GM12878 (cell line): Measurements from ENCODE around the gene STAT3. TPM values are rescaled to one million over a fixed set of nuclear protein-coding genes. Genes with fewer than 3 reads are reported as not detected.

Source experiments
- ATAC-seq: fragments of 200-7000 bp; cut with Tn5 transposase; 3 replicates; pipeline ENCODE4 v1.9.1; 2020; ENCODE audit warnings: mild to moderate bottlenecking, moderate library complexity
- BruUV-seq: library from RNA; stranded (reverse); fragments of 400-500 nt; replicated peaks from 2 replicates; lab custom pipeline; 2021; lab: Mats Ljungman, UMichigan
- CTCF ChIA-PET: fragments of 300-600 bp; sonication (Branson Sonifier 250); formaldehyde crosslinking; extraction: SDS; loops from one replicate; lab custom pipeline; 2021; ENCODE audit warnings: inconsistent platforms; lab: Yijun Ruan, JAX
- POLR2A ChIA-PET: fragments of 350-600 bp; formaldehyde crosslinking; extraction: SDS; loops from one replicate; lab custom pipeline; 2021; ENCODE audit warnings: inconsistent platforms; lab: Charles Lee
- RAD21 ChIA-PET: fragments of 300-600 bp; sonication (Branson Sonifier 250); formaldehyde crosslinking; loops from one replicate; lab custom pipeline; 2023; ENCODE audit warnings: antibody characterized with exemption; ENCODE audit not compliant: unreplicated experiment; lab: Charles Lee
- SMC1A ChIA-PET: fragments of 300-600 bp; sonication (Branson Sonifier 250); formaldehyde crosslinking; loops from one replicate; lab custom pipeline; 2023; ENCODE audit not compliant: unreplicated experiment, uncharacterized antibody; lab: Charles Lee
- DNase-seq: peaks from one replicate; pipeline ENCODE4 v3.0.0-alpha.2; 2011; ENCODE audit warnings: low read depth, low spot score
- FAIRE-seq: peaks from 3 replicates; lab custom pipeline; 2011; peaks lifted over from hg19 to GRCh38; lab: Jason Lieb, UNC
- H2AFZ ChIP-seq: 2 replicates; pipeline ENCODE4 v1.6.0; 2011; ENCODE audit warnings: low read depth, low read length, control low read depth; ENCODE audit not compliant: control insufficient read depth
- H3K27ac ChIP-seq: 2 replicates; pipeline ENCODE4 v1.5.1; 2011; ENCODE audit warnings: control low read depth; ENCODE audit not compliant: control insufficient read depth, insufficient read depth
- H3K27me3 ChIP-seq, 2 experiments: replicated peaks in 1 of 2; 2 replicates each; pipeline versions ENCODE4 v1.6.0 to v1.6.1; 2011; ENCODE audit warnings: low read length in 1 of 2; ENCODE audit not compliant: control insufficient read depth in 2 of 2, insufficient read depth in 2 of 2
- H3K36me3 ChIP-seq, 2 experiments: 2 replicates each; pipeline ENCODE4 v1.5.1; 2011; ENCODE audit warnings: low read length in 1 of 2; ENCODE audit not compliant: control insufficient read depth in 2 of 2, insufficient read depth in 2 of 2
- H3K4me1 ChIP-seq: 2 replicates; pipeline ENCODE4 v1.6.1; 2011; ENCODE audit warnings: mild to moderate bottlenecking, low read length, moderate library complexity, mixed read lengths; ENCODE audit not compliant: control insufficient read depth, insufficient read depth
- H3K4me2 ChIP-seq: 2 replicates; pipeline ENCODE4 v1.6.0; 2011; ENCODE audit warnings: control low read depth; ENCODE audit not compliant: control insufficient read depth, insufficient read depth
- H3K4me3 ChIP-seq: fragments of 200-600 bp; sonication (generic); 2 replicates; pipeline ENCODE4 v1.5.1; 2016
- H3K79me2 ChIP-seq: 2 replicates; pipeline ENCODE4 v1.6.0; 2011; ENCODE audit warnings: low read length; ENCODE audit not compliant: control insufficient read depth, insufficient read depth
- H3K9ac ChIP-seq: 2 replicates; pipeline ENCODE4 v1.8.0; 2011; ENCODE audit warnings: low read length, control low read depth, mixed read lengths; ENCODE audit not compliant: control insufficient read depth, insufficient read depth
- H3K9me3 ChIP-seq: replicated peaks from 3 replicates; pipeline ENCODE4 v1.5.1; 2011; ENCODE audit warnings: mild to moderate bottlenecking, low read length; ENCODE audit not compliant: control insufficient read depth, insufficient read depth
- H4K20me1 ChIP-seq: 2 replicates; pipeline ENCODE4 v1.6.0; 2011; ENCODE audit not compliant: control insufficient read depth, insufficient read depth
- TCF3 ChIP-seq: IDR thresholded peaks from 2 replicates; pipeline ENCODE4 v1.6.1; 2012; ENCODE audit warnings: low read depth, mild to moderate bottlenecking, low read length, borderline replicate concordance; ENCODE audit not compliant: insufficient read depth
- WGBS: methylation state at CpG from one replicate; pipeline ENCODE4 v1.1.6; 2016; ENCODE audit warnings: low lambda C conversion rate; ENCODE audit not compliant: insufficient replicate concordance, insufficient coverage; ENCODE audit errors: missing lambda C conversion rate; 5-methylcytosine and 5-hydroxymethylcytosine counted together
- in situ Hi-C: fragments of 300-500 bp; cut with MboI; formaldehyde crosslinking; loops from 9 replicates; pipeline ENCODE4 v1.14.3; 2018; ENCODE audit warnings: mixed read lengths
- intact Hi-C: fragments of 100-400 bp; cut with micrococcal nuclease; formaldehyde crosslinking; loops from one replicate; pipeline ENCODE4 v1.14.2; 2022; ENCODE audit not compliant: unreplicated experiment
- polyA plus RNA-seq, 11 experiments: library from polyadenylated mRNA; depleted of rRNA in 4 of 11; unstranded in 6 of 11; stranded (reverse) in 5 of 11; fragments of >200 nt; fragmentation: Nextera tagmentation in 4 of 11; fragmentation: Illumina TruSeq in 1 of 11; extraction: Ambion mirVana in 4 of 11; extraction: Trizol in 1 of 11; gene quantifications; 1 replicate in 1 of 11; 2 replicates in 10 of 11; pipeline versions ENCODE4 v1.2.1 to v1.2.3, GENCODE V29; 2011 to 2016; ENCODE audit warnings: inconsistent platforms in 2 of 11, missing spikeins in 2 of 11, low read depth in 1 of 11
- total RNA-seq, 4 experiments: library from RNA; depleted of rRNA in 3 of 4; stranded (reverse); fragments of >200 nt in 3 of 4; fragmentation: Illumina TruSeq in 1 of 4; extraction: Trizol in 1 of 4; gene quantifications; 2 replicates each; pipeline versions ENCODE4 v1.2.1 to v1.2.3, GENCODE V29; 2013 to 2021
- TF ChIP-seq, protein P1 (sequence below): fragments of 450-650 bp; IDR thresholded peaks from 2 replicates; pipeline ENCODE4 v1.6.1; 2017; ENCODE audit warnings: mild to moderate bottlenecking, low read depth, inconsistent platforms; ENCODE audit not compliant: poor library complexity, severe bottlenecking

Gene STAT3
- total and polyA plus RNA-seq, 10 of the 15 experiments (the other 5 are each of a cell fraction or from before 2014, with no cell fraction given), result 18.4 to 96.4 (median 60.9) TPM

DNA sequence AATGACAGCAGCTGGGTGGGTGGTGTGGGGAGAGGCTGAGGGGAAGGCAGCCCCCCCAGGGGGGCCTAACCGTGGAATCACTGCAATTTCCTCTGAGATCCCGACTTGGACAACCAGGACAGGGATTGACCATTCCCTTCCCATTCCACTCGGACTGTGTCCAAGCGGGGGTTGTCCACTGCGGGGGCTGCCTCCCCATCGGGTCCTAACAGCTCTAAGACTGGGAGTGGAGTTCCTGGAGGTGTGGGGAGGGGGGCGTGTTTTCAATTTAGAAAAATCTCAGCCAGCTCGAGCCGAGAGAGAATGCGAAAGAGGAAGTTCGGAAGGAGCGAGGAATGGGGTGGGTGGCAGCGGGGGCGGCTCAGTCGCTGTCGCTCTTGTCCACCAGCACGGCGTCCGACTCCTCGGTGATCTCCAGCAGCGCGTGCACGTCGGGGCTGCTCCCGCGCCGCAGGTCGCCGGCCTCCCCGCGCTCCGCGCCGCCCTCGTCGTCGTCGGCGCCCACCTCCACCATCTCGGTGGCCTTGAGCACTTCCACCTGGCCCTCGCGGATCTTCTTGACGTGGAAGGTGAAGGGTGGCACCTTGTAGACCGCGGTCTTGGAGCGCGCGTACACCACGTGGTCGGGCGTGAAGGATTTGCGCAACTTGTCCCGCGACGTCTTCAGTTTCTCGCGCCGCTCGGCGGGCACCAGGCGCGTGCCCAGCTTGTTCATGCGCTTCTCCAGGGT is 16.2 kb upstream of the STAT3 start:
- 78% methylated on average over 46 of the region's 63 CpGs for WGBS
- no peaks in the 10 kb centered on the region for H3K27me3 ChIP-seq
- H3K9ac ChIP-seq, result no peak overlapping the region
- no peaks in the 10 kb centered on the region; the same call in 1 of the 2 replicates for H4K20me1 ChIP-seq
- ChIA-PET RAD21 (interaction anchor here (0.6 to 11.0 kb wide), 9 partner anchors 43 to 182 kb away, joined by 3 to 373 read pairs (median 9); partner anchors contain the start of gene STAT5A), POLR2A (interaction anchor here (0.6 to 2.0 kb wide), 3 partner anchors 16 to 82 kb away, joined by 4 to 7 read pairs (median 6); partner anchors contain the start of gene STAT3), SMC1A (interaction anchor here (0.6 to 22.3 kb wide), 10 partner anchors 11 to 182 kb away, joined by 3 to 528 read pairs (median 12); no protein-coding TSS in a partner anchor), CTCF (interaction anchor here (0.8 to 16.2 kb wide), 17 partner anchors 11 to 284 kb away, joined by 3 to 732 read pairs (median 22); partner anchors contain the start of genes KAT2A and STAT3)
- no peaks in the 10 kb centered on the region for H3K9me3 ChIP-seq
- H3K4me1 ChIP-seq, result no peaks in the 10 kb centered on the region; the same call in 1 of the 2 replicates
- DNase-seq, result no peak
- no peak overlapping the region for H3K4me3 ChIP-seq
- FAIRE-seq, result no peak
- H3K27ac ChIP-seq, result no peak overlapping the region
- TF ChIP-seq, protein P1, sequence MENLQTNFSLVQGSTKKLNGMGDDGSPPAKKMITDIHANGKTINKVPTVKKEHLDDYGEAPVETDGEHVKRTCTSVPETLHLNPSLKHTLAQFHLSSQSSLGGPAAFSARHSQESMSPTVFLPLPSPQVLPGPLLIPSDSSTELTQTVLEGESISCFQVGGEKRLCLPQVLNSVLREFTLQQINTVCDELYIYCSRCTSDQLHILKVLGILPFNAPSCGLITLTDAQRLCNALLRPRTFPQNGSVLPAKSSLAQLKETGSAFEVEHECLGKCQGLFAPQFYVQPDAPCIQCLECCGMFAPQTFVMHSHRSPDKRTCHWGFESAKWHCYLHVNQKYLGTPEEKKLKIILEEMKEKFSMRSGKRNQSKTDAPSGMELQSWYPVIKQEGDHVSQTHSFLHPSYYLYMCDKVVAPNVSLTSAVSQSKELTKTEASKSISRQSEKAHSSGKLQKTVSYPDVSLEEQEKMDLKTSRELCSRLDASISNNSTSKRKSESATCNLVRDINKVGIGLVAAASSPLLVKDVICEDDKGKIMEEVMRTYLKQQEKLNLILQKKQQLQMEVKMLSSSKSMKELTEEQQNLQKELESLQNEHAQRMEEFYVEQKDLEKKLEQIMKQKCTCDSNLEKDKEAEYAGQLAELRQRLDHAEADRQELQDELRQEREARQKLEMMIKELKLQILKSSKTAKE, result no peak
- 0 out of 2 replicates have a peak, but pooled peaks have one; percentile 28 for TF ChIP-seq TCF3
- H2AFZ ChIP-seq, result no peak overlapping the region
- ATAC-seq, result no peak
- intact Hi-C loops (loop anchor here (5.0 to 10.0 kb wide), 3 partner anchors 113 to 220 kb away; partner anchors contain the start of genes HCRT and KCNH4), in situ Hi-C loops (loop anchor here (5.0 kb wide), 1 partner anchor 82 kb away; no protein-coding TSS in a partner anchor)
- no peak overlapping the region for H3K4me2 ChIP-seq
- no peaks in the 10 kb centered on the region for H3K36me3 ChIP-seq
- H3K79me2 ChIP-seq, result no peaks in the 10 kb centered on the region
- BruUV-seq, result no TSS peak
